ENCODE results near the gene TSACC.
"Not testable (repeated sequence)": the region's sequence is repeated elsewhere in the genome, so short reads cannot be mapped to it uniquely, and the experiment has no call there.

TSACC gene

DNA sequence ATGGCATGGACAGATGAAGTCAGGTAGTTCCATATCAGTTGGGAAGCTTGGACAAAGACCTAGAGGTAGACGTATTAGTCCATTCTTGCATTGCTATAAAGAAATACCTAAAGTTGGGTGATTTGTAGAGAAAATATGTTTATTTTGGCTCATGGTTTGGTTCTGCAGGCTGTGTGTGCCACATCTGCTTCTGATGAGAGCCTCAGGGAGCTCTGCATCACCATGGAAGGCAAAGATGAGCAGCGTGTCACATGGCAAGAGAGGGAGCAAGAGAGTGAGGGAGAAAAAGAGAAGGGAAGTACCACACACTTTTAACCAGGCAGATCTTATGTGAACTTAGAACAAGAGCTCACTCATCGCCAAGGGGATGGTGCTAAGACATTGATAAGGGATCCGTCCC is 9.0 kb downstream of the TSACC start:
- DNase-seq: no peak

GRCh38 chr1:156352481-156352880 is 14.2 kb downstream of the TSACC start:
- not testable (repeated sequence) for DNase-seq

- DNase-seq: no peak
Measured at GRCh38 chr1:156356262-156356874, 18.0 kb downstream of the TSACC start.

DNA sequence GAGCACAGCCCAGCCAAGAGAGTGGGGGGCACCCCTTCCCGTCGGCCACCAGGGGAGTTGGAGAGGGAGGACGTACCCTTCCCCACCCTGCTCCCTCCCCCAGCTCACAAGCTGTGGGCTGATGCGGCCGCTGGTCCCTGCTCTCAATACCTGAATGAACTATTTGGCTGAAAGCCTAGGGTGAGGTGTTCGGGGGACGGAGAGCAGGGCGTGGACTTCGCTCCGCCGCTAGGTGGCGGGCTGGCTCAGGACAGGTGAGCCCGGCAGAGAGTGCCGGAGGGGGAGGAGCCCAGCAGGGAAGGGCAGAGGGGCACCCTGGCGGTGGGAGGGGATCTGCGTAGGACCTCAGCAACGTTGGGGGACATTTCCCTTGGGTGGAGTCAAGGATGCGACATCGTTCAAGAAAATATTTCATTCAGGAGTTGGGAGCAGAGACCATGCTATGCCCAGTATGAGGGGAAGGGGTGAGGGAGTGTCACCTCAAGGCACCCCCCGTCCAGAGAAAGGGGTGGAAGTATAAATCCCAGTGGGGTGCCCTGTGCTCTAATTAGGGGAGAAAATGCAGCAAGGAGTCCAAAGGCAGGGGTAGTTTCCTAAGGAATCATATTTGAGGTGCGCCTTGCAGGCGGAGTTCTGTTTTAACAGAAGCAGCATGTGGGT is 18.7 kb downstream of the TSACC start:
- peak; percentile 82 for DNase-seq

- no peak for DNase-seq
Measured at GRCh38 chr1:156357977-156358376, 19.7 kb downstream of the TSACC start.

DNA sequence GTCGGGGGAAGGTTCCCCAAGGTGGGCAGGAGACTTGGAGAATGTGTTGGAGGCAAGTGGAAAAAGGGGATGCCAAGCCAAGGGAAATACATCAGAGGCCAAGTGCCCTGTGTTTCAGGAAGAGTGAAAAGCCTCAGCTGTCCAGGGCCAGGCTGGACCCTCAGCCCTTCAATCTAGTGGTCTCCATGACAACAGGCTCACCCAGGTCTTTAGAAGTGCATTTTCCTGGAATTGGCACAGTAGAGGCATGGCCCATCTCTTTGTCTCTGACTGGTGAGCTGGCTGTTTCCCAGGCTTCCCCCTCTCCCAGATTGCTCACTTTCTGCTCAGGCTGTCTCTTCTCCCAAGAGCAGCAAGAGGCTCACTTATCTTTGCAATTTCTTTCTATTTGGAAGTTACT is 20.3 kb downstream of the TSACC start:
- no peak for DNase-seq

DNA sequence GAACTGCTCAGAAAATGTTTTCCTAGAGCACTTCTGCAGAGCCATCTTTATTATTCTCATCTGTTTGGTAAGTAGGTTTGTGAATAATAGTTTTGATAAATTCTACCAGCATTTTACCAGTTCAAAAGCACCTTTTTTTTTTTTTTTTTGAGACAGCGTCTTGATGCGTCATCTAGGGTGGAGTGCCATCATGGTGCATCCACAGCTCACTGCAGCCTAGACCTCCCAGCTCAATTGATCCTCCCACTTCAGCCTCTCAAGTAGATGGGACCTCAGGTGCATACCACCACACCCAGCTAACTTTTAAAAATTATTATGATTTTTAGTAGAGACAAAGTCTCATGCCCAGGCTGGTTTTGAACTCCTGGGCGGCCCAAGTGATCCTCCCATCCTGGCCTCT is 20.9 kb downstream of the TSACC start:
- DNase-seq: no peak

GRCh38 chr1:156359973-156360372 is 21.6 kb downstream of the TSACC start:
- no peak for DNase-seq

GRCh38 chr1:156360534-156360933 is 22.2 kb downstream of the TSACC start:
- DNase-seq: no peak

DNA sequence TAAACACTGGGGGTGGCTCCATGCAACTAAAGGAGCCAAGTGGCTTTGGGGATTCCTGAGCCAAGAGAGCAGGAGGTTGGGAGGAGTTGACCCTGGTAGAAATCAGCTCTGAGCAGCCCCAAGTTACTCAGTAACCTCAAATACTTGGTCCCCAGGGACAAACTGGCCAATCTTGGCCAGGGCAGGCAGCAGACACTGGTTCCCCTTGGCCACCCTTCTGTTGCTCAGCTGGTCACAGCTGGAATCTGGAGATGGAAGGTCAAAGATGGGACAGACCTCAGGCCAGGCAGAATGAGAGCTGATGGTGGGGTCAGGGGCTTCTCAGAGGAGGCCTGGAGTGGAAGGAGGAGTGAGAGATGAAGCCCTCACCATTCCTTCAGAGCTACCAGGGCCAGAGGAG is 27.4 kb downstream of the TSACC start:
- DNase-seq: no peak

DNA sequence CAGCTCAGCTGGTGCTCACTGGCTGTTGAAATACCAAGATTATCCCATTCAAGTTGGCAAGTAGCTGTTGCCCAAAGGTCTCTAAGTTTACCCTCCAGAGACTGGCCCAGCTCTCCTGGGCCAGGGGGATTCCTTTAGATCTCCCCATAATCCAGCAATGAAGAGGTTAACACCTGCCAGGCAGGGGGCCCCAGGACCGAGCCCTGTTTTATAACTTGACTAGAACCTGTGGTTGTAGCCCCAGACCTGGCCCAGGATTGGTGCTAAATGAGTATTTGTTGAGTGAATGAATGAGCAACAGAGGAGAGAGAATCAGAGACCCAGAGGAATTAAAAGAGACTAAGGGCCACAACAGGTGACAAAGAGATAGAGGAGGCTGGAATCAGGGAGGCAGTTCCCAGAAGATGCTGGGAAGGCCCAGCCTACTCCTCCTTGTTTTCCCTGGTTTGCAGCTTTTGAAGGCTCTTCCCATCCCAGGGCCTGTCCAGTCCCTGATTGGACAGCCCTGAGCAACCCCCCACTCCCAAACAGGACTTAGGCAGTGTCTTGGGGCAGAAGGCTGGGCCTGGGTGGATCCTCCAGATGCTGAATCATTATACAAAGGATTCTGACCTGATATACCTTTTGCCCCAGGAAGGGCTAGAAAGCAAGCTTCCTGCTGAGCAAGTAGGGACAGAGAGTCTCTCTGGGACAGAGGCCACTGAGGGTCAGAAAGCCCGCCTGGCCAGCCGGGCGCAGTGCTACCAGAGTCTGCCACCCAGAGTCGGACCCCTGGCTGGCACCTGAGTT is 28.2 kb downstream of the TSACC start:
- DNase-seq: no peak

- no peak for DNase-seq
Measured at GRCh38 chr1:156367383-156368156, 29.2 kb downstream of the TSACC start.

DNA sequence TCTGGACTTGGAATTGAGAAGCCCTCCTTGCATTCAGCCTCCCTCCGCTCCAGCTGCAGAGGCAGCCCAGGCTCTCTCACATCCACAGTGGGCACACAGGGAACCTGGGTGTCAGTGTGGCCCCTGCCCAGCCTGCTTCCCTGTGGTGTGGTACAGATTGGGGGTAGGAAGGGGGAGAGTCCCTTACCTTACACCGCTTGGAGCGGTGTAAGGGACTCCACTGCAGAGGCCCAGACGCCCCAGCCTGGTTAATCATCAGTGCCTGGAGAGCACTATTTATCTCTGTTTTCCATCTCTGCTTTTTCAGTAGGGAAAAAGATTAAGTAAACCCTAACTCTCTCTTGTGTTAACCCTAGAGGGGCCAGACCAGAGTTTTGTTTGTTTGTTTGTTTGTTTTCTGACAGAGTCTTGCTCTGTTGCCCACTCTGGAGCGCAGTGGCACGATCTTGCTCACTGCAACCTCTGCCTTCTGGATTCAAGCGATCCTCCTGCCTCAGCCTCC is 29.9 kb downstream of the TSACC start:
- no peak for DNase-seq

DNA sequence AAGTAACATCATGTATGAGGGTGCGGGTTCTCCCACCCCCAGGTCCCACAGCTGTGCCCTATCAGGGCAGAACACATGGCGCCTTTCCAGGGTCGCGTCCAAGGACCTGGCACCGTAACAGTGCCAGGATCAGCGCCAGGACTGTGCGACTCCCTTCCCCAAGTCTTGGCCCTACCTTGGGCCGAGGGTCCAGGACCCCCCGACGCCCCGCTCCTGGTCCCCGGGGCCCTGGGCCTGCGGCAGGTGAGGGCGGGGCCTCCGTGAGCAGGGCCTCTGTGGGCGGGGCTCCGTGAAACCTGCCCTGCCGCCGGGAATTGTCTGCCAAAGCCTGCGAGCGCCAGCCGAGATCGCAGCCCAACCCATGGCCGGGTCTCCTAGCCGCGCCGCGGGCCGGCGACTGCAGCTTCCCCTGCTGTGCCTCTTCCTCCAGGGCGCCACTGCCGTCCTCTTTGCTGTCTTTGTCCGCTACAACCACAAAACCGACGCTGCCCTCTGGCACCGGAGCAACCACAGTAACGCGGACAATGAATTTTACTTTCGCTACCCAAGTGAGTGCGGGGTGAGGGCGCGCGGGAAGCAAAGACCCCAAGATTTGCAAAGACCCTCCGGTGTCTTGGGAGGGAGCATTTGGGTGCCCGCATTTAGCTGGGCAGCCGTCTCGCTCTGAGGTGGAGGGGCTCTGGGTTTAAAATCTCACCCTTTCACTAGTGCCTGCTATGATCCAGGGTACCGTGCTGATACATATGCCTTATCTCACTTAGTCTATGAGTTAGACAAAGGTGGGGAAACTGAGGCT is 30.8 kb downstream of the TSACC start, which contains the start of gene RHBG:
Gene RHBG, plus strand, starts transcription at position 323 of the 796 bp plus-strand sequence. Its CDS starts 39 bp downstream, at position 362.
- no peak for DNase-seq

DNA sequence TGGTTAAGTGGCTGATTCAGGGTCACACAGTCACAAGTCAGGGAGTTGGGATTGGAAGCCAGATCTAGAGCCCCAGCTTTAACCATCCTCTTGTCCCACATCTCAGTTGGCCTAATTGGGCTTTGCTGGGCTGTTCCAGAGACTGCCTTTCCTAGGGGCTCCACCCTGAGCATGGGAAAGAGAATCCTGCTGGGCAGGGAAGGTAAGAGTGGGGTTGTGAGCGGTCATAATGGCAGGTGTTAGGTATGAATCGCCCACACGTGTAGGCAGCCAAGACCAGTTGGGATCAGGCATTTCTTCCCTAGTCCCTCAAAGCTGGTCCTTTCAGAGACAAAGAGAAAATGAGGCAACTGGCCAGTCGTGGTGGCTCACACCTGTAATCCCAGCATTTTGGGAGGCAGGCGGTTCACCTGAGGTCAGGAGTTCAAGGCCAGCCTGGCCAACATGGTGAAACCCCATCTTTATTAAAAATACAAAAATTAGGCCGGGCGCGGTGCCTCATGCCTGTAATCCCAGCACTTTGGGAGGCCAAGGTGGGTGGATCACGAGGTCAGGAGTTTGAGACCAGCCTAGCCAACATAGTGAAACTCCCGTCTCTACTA is 31.5 kb downstream of the TSACC start:
- DNase-seq: not testable (repeated sequence)

GRCh38 chr1:156371553-156372264 is 33.4 kb downstream of the TSACC start:
- DNase-seq: no peak

GRCh38 chr1:156372265-156372586 is 33.9 kb downstream of the TSACC start:
- no peak for DNase-seq

DNA sequence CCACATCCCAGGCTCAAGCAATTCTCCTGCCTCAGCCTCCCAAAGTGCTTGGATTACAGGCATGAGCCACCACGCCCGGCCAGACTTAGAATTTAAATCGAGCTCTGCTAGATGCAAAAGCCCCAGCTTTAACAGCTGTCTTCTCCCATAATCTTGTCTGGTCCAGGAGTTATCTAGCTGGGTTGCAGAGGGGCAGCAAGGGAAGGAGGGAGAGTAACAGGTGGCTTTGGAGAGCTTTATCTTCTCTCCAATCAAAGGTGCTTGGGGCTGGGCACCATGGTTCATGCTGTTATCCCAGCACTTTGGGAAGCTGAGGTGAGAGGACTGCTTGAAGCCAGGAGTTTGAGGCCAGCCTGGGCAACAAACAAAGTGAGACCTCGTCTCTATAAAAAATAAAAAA is 34.5 kb downstream of the TSACC start:
- DNase-seq: no peak

GRCh38 chr1:156373546-156373945 is 35.2 kb downstream of the TSACC start:
- no peak for DNase-seq

DNA sequence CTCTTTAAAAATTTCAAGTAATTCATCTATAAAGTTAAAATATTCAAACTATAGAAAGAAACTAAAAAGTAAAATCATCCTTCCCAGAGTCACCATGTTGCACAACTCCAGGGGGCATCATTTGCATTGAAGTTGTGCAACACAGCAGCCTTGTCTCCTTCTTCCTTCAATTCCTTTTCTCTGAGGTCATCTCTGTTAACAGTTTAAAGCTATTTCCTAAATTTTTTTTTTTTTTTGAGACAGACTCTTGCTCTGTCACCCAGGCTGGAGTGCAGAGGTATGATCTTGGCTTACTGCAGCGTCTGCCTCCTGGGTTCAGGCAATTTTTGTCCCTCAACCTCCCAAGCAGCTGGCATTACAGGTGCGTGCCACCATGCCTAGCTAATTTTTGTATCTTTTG is 37.8 kb downstream of the TSACC start:
- no peak for DNase-seq
